Amniotic stem cell (primary cell): ENCODE measurements around the gene SNRPD3.
"Not testable (repeated sequence)": the region's sequence is repeated elsewhere in the genome, so short reads cannot be mapped to it uniquely, and the experiment has no call there.

Experiments
- DNase-seq: peaks from one replicate; lab custom pipeline; 2025; lab: John Stamatoyannopoulos, UW

The SNRPD3 gene

GRCh38 chr22:24532075-24532474, 23.7 kb upstream of the SNRPD3 start:
- no peak for DNase-seq

DNA sequence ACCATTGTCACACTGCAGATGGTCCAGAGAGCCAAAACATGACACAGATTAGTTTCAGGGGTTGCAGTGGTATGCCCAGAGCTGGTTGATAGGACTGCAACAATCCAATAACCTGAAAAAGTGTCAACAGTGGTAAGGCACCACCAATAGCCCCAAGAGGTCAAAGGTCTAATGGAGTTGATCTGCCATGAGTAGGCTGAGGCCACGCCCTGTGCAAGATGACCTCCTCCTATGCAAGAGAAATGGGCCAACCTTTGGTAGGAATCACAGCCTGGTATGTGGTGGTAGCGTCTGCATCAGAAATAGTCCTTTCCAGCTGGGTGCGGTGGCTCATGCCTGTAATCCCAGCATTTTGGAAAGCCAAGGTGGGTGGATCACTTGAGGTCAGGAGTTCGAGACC, 20.5 kb upstream of the SNRPD3 start:
- no peak for DNase-seq

DNA sequence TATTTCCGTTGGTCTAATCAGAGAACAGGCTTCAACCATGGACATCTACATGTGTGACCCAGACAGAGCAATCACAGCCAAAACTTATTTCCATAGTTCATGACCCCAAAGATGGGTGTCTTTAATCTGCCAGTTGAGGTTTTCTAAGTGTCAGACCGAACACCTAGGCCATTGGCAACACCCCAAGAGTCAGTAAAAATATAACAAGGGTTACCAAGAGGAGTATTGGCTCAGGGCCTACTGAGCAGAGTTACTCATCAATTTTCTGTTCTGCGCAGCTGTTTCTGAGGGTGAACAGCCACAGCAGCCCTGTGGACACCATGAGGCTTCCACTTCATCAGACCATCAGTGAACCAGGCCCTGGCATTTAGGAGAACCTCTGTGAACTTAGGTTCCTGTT, 19.7 kb upstream of the SNRPD3 start:
- DNase-seq: no peak

DNA sequence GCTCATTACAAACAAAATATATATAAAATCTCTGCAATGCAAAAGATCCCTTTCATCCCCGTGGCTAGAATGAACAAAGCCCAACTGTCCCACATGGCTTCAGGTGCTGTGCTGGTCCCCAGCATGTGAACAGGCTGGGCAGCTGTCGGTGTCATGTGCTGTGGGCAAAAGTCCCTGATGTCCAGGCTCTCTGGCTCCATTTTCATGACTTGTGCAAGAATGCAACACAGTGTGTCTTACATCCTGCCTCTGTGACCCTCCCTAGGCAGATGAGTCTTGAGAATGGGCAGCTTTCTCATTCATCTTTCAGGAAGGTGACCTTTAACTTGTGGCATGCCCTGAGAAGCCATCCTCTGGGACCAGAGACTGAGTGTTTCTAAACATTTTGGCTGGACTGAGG, 15.3 kb upstream of the SNRPD3 start:
- DNase-seq: no peak

DNA sequence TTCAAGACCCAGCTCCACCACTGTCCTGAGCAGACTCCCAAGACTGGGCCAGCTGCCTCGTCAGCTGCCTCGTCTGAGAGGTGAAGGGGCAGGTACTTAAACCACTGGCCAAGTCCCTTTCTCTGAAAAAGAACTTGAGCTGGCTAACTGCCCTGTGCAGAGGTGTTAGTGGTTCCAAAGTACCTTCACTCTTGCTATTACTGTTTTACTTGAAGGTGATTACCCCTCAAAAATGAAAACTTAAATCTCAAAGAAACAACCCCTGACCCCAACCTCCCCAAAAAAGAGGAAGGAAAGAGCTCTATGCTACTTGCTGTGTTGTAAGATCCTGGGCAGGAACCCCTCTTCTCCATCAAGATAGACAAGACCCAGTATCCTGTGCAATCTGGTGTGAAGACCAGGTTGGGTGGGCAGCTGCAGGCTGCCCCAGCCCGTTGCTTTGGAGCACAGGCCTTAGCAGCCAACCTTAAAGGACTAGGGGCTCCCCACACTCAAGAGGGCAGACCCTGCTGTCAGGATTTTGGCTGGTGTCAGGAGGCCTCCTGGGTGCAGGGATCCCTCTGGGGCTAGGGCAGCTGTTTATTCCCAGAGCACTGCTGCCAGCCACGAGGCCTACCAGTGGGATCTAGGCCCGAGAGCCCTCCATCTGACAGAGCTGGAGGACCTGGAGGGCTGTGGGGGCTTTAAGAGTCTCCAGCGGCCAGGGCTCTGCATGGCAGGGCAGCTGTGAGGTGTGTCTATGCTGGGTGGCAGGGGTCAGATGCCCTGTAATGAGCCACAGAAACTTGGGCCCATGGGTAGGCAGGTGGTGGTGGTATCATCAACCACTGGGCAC, 13.9 kb upstream of the SNRPD3 start:
- no peak for DNase-seq

GRCh38 chr22:24542641-24543040, 13.2 kb upstream of the SNRPD3 start:
- DNase-seq: no peak

- no peak for DNase-seq
These were observed 12.6 kb upstream of the SNRPD3 start for GRCh38 chr22:24543185-24543601.

DNA sequence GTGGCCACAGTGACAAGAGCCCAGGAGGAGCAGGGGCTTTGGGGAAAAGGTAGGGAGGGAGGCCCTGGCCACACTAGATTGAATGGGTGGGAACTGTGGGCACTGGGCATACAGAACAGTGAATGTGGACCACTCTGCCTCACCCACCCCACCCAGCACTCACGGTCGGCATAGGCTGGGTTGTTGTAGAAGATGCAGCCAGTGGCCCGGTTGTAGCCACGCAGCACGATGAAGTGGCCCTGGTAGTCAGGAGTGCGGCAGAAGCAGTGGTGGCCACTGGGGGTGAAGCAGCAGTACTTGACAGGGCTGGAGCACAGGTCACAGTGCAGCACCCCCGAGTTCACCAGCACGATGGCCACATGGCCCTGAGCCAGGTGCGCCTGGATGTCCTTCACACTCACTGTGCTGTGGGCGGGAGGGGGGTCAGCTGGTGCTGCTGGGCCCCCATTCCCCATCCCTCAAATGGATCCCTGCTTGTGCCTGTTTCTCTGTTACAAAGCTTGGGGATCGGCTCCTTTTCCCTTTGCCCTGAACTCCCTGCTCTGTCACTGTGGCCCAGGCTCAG, 12.0 kb upstream of the SNRPD3 start:
- no peak for DNase-seq

GRCh38 chr22:24548812-24549211, 7.0 kb upstream of the SNRPD3 start:
- DNase-seq: no peak

DNA sequence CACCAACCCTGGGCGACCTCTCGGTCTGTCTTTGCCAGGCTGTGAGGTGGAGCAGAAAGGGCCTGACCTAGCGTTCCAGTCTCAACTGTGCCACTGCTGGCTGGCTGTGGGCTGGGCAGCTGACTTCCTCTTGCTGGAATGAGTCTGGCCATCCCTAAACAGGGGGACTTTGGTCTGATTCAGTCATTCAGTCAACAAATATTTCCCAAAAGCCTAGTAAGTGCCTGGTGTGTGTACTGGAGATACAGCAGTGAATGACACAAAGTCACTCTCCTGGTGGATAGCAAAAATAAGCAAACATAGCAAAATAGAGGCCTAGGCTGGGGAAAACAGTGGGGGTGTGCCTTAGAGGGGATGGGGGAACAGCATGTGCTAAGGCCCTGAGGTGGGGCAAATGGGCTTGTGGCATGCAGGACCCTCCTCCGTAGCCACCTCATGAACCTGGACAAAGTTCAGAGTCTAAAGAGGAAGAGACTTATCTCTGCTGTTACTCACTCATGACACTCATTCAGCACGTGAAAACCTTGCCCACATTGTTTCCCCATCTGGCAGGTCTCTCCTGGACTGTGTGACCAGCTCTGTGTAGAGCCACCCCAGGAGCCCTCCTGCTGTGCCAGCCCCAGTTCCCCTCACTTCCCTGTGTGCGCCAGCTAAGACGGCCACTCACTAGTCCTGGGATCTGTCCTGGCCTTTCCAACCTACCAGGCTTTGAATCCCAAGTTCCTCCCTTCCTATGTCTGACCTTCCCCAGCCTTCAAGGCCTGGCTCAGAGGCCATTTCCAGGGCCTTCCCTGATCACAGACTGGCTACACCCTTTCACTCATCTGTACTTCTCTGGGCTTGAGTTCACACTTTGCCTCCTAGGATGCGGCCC, 5.5 kb upstream of the SNRPD3 start:
- DNase-seq: no peak

- no peak for DNase-seq
These were observed 4.8 kb upstream of the SNRPD3 start for GRCh38 chr22:24550902-24551435.

DNA sequence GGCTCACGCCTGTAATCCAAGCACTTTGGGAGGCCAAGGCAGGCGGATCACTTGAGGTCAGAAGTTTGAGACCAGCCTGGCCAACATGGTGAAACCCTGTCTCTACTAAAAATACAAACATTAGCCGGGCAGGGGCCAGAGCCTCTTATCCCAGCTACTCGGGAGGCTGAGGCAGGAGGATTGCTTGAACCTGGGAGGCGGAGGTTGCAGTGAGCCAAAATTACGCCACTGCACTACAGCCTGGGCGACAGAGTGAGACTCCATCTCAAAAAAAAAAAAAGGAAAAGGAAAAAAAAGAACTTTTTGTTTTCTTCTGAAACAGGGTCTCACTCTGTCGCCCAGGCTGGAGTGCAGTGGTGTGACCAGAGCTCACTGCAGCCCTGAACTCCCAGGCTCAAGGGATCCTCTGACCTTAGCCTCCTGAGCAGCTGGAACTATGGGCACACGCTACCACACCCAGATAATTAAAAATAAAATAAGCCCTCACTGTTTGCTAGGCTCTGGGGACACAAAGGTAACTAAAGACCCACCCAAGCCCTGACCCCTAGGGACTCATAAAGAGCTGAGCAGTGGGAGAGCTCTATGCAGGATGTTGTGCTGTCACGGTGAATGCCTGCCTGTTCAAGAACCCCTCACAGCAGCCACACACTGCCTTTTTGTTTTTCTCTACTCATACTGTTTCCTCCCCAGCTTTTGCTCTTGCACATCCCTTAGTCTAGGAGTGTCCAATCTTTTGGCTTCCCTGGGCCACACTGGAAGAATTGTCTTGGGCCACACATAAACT, 3.1 kb upstream of the SNRPD3 start:
- DNase-seq: not testable (repeated sequence)

DNA sequence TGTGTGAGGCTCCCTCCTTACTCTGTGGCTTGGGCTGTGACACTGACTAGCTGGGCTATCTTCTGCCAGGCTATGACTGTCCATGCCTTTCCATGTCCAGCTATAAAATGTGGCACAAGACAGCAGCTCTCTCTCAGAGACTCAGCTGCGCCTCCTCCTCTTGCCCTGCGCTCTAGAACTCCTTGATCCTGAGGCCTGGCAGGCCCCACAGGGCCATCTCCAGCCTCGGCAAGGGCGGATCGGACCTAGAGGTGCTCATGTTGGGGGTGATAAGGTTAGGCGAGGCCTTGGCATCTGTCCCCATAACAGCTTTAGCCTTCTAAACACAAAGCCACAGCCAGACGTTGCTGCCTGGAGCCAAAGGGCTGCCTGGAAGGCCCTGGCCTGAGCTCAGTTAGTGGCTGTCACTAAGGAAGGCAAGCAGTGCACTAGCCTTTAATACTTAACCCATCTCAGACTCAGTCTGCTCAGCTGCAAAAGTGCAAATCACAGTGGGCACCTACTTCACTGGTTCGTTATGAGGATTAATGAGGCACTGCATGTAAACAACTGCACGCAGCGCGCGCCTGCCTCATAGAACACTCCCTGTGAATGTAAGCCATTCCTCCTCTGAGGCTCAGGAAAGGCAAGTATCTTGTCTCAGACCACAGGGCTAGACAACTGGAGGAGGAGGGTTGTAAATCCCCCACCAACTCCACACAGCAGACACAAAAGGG, 2.0 kb upstream of the SNRPD3 start:
- DNase-seq: no peak

DNA sequence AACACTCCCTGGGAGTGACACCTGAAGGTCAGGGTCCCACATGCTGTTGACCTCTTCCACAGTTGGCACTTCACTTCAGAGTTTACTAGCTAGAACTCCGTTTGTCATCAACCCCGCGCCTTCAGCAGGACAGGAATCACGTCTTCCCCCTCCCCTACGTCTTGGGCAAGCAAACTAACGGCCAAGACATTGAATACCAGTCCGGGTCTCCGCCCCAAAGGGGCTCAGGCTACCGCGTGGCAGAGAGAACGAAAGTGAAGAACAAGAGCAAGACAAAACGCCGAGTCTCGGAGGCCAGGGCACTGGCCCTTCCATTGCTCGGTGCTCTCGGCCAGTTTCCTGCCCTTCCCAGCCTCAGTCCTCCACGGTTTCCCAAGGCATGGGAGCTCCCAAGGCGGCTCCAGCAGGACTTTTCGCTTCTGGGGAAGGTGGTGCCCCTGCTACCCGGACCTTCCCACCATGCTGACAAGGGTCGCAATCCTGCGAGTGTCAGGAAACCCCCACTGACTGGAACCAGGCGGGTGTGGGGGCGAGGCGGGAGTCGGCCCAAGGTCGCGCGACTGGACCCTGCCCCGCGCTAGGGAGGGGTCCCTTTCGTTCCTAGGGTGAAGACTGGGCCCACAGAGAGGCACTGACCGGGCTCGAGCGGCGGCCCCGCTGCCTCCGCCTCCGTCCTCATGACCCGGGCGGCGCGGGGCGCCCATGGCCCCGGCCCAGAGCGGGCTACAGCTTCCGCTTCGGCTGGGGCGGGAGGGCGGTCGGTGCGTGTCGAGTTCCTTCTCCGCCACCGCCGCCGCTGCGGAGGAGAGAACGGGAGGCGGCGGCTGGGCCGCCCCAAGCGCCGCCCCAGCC, 1.3 kb upstream of the SNRPD3 start, which contains the start of gene GUCD1:
Gene GUCD1, minus strand, starts transcription at position 826 of the 852 bp plus-strand sequence. Its CDS starts 147 bp downstream, at position 679.
- no peak for DNase-seq

GRCh38 chr22:24559471-24559870, 3.7 kb downstream of the SNRPD3 start:
- DNase-seq: no peak

- no peak for DNase-seq
These were observed 7.4 kb downstream of the SNRPD3 start for GRCh38 chr22:24563246-24563645.

GRCh38 chr22:24564376-24565058, 8.7 kb downstream of the SNRPD3 start:
- DNase-seq: no peak

DNA sequence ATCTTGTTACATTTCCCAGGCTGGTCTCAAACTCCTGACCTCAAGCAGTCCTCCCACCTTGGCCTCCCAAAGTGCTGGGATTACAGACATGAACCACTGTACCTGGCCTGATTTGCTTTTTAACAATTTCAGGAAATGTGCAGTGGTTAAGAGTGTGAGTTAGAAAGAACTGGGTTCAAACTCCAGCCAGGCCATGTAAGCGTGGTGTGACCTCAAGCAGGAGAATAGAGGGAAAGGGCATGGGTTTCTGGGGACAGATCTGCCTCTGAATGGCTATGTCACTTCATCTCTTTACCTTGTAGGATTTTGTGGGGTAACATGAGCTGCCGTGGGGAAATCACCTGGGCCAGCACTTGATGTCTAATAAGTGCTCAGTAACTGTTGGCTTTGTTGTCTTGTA, 9.3 kb downstream of the SNRPD3 start:
- no peak for DNase-seq

GRCh38 chr22:24566899-24567511, 11.2 kb downstream of the SNRPD3 start:
- no peak for DNase-seq
